SKM-1 treated with dmso at 0.1 percent for 144 hours (cell line): ENCODE measurements around the gene UBASH3A.

Experiments
- DNase-seq: peaks from one replicate; lab custom pipeline; 2025; ENCODE audit not compliant: unreplicated experiment; lab: John Stamatoyannopoulos, UW

UBASH3A gene

GRCh38 chr21:42374864-42375499 is 28.7 kb upstream of the UBASH3A start:
- DNase-seq, result no peak

GRCh38 chr21:42375506-42375905 is 28.2 kb upstream of the UBASH3A start:
- DNase-seq, result no peak

GRCh38 chr21:42375966-42376337 is 27.8 kb upstream of the UBASH3A start:
- no peak for DNase-seq

DNA sequence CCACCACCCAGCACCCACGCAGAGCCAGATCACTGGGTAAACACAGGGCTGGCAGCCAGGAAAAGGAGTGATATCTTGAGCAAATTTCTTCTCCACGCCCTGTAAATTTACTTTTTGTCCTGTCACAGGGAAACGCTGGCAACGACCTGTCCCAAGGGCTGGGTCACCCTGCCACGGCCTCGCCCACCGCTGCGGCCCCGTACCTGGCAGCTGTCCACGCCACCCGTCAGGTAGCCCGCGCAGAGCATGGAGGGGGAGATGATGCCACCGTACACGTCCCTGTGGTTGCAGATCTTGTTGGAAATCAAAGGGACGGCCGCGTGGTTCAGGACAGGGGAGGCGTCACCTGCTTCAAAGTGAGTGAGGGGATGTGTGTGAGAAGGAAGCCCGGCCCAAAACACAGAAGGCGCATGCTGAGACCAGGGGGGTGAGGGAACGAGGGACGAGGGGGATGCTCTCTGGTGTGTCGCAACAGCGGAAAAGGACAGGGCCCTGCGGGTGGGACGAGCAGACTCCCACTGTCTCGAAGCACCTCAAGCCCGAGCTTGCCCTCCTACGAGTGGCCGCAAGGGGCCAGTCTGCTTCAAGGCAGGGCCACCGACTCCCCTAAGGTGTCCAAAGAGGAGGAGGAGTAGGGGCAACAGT is 27.2 kb upstream of the UBASH3A start:
- no peak for DNase-seq

DNA sequence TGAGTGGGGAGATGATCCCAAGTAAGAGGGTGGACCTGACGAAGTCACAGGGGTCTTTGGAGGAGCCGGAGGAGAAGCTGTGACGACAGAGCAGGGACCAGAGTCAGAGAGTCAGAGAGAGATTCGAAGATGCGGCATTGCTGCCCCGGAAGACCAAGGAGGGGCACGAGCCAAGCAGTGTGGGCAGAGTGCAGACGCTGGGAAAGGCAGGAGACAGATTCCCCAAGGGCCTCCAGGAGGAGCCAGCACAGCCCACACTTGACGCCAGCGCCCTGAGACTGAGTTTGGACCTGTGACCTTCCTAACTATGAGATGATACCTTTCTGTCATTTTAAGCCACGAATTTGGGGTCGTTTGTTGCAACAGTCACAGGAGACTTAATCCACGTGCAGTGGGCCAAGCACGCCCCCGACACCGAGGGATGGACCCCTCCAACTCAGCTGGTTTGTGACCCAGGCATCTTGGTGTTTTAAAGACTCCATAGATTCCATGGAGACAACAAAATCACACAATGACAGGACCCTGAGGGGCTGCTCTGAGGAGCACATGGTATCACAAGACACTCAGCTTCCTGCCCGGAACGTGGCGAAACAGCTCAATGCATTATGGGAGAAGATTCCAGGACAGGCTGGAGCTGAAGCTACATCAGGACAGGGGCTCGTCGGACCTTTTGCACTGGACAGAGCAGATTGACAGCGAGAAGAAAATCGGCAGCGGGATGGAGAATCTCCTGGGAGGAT is 26.3 kb upstream of the UBASH3A start:
- no peak for DNase-seq

DNA sequence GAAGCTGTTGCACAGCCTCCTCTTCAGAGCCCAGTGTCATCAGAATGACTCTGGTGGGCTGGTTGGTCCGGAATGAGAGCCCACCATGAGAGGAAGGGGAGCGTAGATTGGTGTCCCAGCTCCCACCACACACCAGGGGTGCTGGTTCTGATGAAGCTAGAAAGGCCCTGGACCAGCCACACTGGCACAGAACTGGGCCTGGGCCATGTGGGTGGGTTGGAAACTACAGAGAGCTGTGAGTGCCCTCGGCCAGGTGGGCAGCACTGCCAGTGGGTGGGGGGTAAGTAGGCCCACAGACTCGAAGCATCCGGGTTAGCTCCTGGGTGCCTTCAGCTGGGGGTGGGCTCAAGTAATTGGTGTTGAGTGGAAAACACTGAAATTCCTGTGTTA is 25.8 kb upstream of the UBASH3A start:
- no peak for DNase-seq

DNA sequence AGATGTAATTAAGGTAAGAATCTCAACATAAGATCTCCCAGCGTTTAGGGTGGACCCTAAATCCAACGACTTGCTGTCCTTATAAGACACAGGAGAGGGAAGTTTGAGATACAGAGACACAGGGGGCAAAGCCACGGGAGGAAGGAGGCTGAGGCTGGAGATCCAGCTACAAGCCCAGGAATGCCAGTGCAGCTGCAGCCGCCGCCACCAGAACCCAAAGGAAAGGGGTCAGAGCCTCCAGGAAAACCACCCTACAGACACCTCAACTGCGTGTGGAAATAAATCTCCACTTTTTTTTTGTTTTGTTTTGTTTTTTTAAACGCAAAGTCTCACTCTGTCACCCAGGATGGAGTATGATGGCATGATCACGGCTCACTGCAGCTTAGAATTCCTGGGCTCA is 25.3 kb upstream of the UBASH3A start:
- DNase-seq, result no peak

- DNase-seq, result no peak
Observed at GRCh38 chr21:42379426-42380215, 24.1 kb upstream of the UBASH3A start.

DNA sequence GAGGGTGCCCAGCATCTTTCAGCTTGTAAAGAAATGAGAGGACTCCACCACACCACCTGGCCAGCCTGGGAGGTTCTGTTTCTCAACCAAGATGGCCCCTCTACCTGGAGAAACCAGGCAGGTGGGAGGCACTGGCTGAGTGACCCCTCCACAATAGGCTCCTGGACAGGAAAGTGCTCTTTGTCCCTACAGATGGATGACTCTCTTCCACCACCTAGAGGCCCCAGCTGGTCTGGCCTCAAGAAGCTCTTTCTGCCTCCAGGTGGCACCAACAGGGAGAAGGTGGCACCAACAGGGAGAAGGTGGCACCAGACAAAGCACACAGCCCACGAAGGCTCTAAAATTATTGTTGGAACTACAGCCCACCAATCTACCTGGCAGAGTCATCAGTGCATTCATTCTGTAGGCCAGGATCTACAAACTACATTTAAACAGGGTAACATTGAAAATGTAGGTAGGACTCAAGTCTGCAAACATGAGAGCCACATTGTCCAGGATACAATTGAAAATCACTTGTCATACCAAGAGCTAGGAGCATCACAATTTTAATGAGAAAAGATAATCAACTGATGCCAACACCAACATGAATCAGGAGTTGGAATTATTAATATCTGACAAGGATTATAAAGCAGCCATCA is 22.2 kb upstream of the UBASH3A start:
- peak; percentile 29 for DNase-seq

DNA sequence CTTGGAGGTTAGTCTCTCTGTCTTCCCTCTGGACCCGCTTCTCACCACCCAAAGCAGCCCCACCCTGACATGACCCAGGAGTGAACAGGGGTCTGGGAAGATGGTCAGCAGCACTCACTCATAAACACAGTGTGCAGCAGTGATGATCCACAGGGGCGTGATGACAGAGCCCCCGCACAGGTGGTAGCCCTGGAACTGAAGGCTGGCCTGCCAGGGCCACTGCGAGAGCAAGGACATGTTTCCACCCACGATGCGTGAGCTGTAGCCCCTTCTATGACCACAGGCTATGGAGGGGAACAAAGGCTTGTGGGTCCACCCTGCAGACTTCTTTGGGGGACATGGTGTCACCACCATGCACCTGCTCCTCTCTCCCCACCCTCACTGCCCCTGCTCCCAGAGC is 20.8 kb upstream of the UBASH3A start:
- no peak for DNase-seq

DNA sequence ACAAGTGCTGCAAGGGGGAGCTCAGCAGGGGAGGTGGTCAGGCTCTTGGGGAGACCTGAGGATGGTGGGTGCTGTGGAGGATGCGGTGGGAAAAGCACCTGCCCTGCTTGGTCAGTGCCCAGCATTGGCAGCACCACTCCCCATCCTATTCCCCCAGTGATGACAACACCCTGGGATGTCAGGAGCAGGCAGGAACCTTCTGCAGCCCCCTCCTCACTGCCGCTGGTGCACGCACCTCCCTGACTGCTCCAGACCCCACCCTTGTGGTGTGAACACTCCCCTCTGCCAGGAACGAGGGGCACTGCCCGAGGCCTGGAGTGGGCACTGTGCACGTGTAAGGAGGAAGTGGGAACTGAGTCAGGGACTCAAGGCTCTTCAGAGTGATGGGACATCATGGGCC is 20.4 kb upstream of the UBASH3A start:
- DNase-seq, result no peak

- no peak for DNase-seq
Observed at GRCh38 chr21:42384156-42384945, 19.4 kb upstream of the UBASH3A start.

- DNase-seq, result peak; percentile 1
Observed at GRCh38 chr21:42384989-42385388, 18.7 kb upstream of the UBASH3A start.

- DNase-seq, result no peak
Observed at GRCh38 chr21:42385619-42386018, 18.1 kb upstream of the UBASH3A start.

DNA sequence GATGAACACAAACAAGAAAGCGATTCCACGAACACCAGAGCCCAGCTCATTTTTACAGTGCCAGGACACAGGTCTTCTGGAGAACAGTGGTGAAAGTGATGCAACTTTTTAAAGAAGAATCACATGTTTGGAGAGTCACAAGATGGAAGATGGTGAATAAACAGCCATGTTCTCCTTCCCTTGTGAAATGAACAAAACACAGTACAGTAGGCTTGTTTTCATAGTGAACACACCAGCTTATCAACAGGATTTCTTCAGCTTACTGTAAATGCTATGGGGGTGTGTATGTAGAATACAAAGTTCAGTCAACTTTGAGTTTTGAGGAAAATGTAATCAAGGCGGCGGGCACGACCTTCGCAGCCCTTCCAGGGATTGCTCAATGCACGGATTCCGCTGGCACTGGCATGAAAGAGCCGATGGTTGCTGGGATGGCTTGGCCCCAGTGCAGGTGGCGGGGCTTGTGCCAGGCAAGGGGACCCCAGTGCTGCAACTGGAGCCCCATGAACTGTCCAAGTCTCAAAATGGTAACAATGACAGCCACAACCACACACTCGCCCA is 17.6 kb upstream of the UBASH3A start:
- DNase-seq, result no peak

DNA sequence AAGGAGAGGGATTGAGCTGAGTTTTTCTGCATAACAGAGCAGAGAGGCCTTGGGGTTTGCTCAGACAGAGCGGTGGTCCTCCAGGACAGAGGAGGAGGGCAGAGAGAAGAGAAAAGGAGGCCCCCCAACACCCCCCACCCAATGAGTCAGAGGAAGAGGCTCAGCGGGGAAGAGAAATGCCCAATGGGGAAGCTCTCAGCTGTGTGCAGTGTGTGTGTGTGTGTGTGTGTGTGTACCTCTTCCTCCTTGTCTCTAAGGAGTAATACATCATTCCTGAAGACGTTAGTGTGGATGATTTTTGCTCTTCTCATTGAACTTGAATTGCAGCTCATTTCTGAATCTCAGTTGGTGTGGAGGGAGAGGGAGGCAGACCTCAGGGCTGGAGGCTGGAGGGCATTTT is 16.5 kb upstream of the UBASH3A start:
- DNase-seq, result no peak

GRCh38 chr21:42387843-42388340 is 15.8 kb upstream of the UBASH3A start:
- no peak for DNase-seq

DNA sequence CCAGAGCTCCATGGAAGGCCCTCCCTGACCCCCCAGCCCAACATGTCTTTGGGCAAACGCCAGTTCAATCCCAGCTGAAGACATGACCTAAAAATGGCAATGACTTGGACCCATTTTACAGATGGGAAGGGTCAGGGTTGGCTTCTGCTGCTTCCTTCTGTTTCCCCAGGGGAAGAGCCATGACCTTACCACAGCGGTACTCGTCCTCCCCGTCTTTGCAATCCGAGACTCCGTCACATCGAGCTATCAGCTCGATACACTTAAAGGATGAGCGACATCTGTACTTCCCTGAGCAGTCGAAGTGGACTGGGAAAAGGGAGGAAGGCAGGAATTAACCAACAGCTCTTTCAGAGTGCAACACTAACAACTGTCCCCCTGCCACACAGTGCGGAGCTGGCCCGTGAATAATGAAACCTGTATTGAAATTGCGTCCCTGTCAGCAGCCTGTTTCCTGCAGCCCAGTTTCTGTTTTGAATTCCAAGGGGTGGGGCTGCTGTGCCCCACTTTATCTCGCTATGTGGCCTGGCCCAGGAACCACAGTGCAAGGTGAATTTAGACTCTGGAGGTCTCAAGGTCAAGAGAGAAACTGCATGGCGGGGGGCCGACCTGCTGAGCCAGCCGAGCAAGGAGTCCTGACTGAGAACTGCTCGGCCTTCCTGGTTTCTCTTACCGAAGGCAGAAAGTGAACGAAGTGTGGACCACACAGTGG is 14.8 kb upstream of the UBASH3A start:
- DNase-seq, result no peak

GRCh38 chr21:42389449-42389835 is 14.3 kb upstream of the UBASH3A start:
- no peak for DNase-seq
